K562 (cell line): ENCODE data around the gene KNG1. TPM values are rescaled to one million over a fixed set of nuclear protein-coding genes. Genes with fewer than 3 reads are reported as not detected.
"Not testable (repeated sequence)": the region's sequence is repeated elsewhere in the genome, so short reads cannot be mapped to it uniquely, and the experiment has no call there.

ENCODE experiments used
- ATAC-seq: fragments of 200-7000 bp; cut with Tn5 transposase; 3 replicates; pipeline ENCODE4 v1.9.1; 2020; ENCODE audit warnings: moderate library complexity
- BruUV-seq: library from RNA; stranded (reverse); fragments of 400-500 nt; replicated peaks from 2 replicates; lab custom pipeline; 2021; lab: Mats Ljungman, UMichigan
- CTCF ChIA-PET: fragments of 300-600 bp; formaldehyde crosslinking; extraction: SDS; loops from one replicate; lab custom pipeline; 2021; ENCODE audit warnings: low intra/inter-chr PET ratio; lab: Yijun Ruan, JAX
- POLR2A ChIA-PET: fragments of 300-600, 350-650 bp; sonication (Branson Sonifier 250); formaldehyde crosslinking; extraction: SDS; loops from one replicate; lab custom pipeline; 2021; ENCODE audit warnings: antibody characterized with exemption, inconsistent platforms; lab: Yijun Ruan, JAX
- DNase-seq, 4 experiments: peaks; one replicate each; pipeline versions ENCODE4 v3.0.0 to v3.0.0-alpha.2; 2011 to 2018; ENCODE audit warnings: low spot score in 3 of 4, mixed read lengths in 3 of 4; ENCODE audit errors: extremely low read depth in 1 of 4
- FAIRE-seq: peaks from 2 replicates; lab custom pipeline; 2011; peaks lifted over from hg19 to GRCh38; lab: Jason Lieb, UNC
- H2AFZ ChIP-seq: 2 replicates; pipeline ENCODE4 v1.6.0; 2011; ENCODE audit warnings: low read depth, low read length, control low read depth, inconsistent platforms
- H3K27ac ChIP-seq: fragments of 200-600 bp; 3 replicates; pipeline ENCODE4 v1.8.0; 2011; ENCODE audit warnings: low read depth, mild to moderate bottlenecking, control low read depth, inconsistent platforms, low read length, moderate library complexity, mixed read lengths; ENCODE audit errors: extremely low read depth
- H3K27me3 ChIP-seq, 2 experiments: fragments of 300-600 bp in 1 of 2; 2 replicates in 1 of 2; 3 replicates in 1 of 2; pipeline versions ENCODE4 v1.6.0 to v1.8.0; 2011; ENCODE audit warnings: inconsistent platforms in 2 of 2, low read length in 2 of 2, mild to moderate bottlenecking in 1 of 2, mixed read lengths in 1 of 2, moderate library complexity in 1 of 2; ENCODE audit not compliant: control insufficient read depth in 2 of 2, insufficient read depth in 2 of 2
- H3K36me3 ChIP-seq: fragments of 300-600 bp; 3 replicates; pipeline ENCODE4 v1.8.0; 2011; ENCODE audit warnings: mild to moderate bottlenecking, low read length, inconsistent platforms; ENCODE audit not compliant: control insufficient read depth, insufficient read depth
- H3K4me1 ChIP-seq, 2 experiments: fragments of 200-600 bp in 1 of 2; replicated peaks in 1 of 2; 2 replicates in 1 of 2; 3 replicates in 1 of 2; pipeline versions ENCODE4 v1.5.1 to v1.8.0; 2011; ENCODE audit warnings: inconsistent platforms in 2 of 2, low read length in 2 of 2, mild to moderate bottlenecking in 1 of 2, mixed read lengths in 1 of 2, moderate library complexity in 1 of 2; ENCODE audit not compliant: control insufficient read depth in 2 of 2, insufficient read depth in 2 of 2
- H3K4me2 ChIP-seq: 2 replicates; pipeline ENCODE4 v1.6.1; 2011; ENCODE audit warnings: low read length, control low read depth, inconsistent platforms, mixed read lengths; ENCODE audit not compliant: insufficient read depth
- H3K4me3 ChIP-seq: fragments of 200-600 bp; sonication (generic), shearing (Covaris generic); 2 replicates; pipeline ENCODE4 v1.5.1; 2016; ENCODE audit warnings: control low read depth, inconsistent platforms
- H3K79me2 ChIP-seq: fragments of 200-600 bp; 3 replicates; pipeline ENCODE4 v1.8.0; 2011; ENCODE audit warnings: low read length, inconsistent platforms; ENCODE audit not compliant: control insufficient read depth, insufficient read depth
- H3K9ac ChIP-seq, 2 experiments: 2 replicates each; pipeline versions ENCODE4 v1.6.0 to v1.6.1; 2011; ENCODE audit warnings: low read depth in 2 of 2, low read length in 2 of 2, control low read depth in 1 of 2, inconsistent platforms in 1 of 2, mild to moderate bottlenecking in 1 of 2, mixed read lengths in 1 of 2; ENCODE audit not compliant: insufficient read depth in 1 of 2
- H3K9me1 ChIP-seq: one replicate; pipeline ENCODE4 v1.6.0; 2011; ENCODE audit warnings: inconsistent platforms, mild to moderate bottlenecking, low read length, moderate library complexity; ENCODE audit not compliant: control insufficient read depth, insufficient read depth
- H3K9me3 ChIP-seq: replicated peaks from 2 replicates; pipeline ENCODE4 v1.5.1; 2011; ENCODE audit warnings: low read depth, low read length, inconsistent platforms; ENCODE audit not compliant: control insufficient read depth, insufficient read depth
- H4K20me1 ChIP-seq: replicated peaks from 2 replicates; pipeline ENCODE4 v1.6.1; 2011; ENCODE audit warnings: low read length, inconsistent platforms, mixed read lengths; ENCODE audit not compliant: control insufficient read depth, insufficient read depth
- KDM4B ChIP-seq, 2 experiments: fragments of 450-650 bp in 1 of 2; sonication (generic) in 1 of 2; IDR thresholded peaks; 2 replicates each; pipeline ENCODE4 v1.6.1; 2016 to 2017; ENCODE audit warnings: borderline replicate concordance in 2 of 2, antibody characterized with exemption in 1 of 2, low read depth in 1 of 2, mild to moderate bottlenecking in 1 of 2
- NFXL1 ChIP-seq: fragments of 450-650 bp; formaldehyde crosslinking; IDR thresholded peaks from 2 replicates; pipeline ENCODE4 v1.4.0; 2021; ENCODE audit warnings: mild to moderate bottlenecking
- TAF1 ChIP-seq: IDR thresholded peaks from 2 replicates; pipeline ENCODE4 v1.6.1; 2011; ENCODE audit warnings: mild to moderate bottlenecking, low read length, moderate library complexity; ENCODE audit not compliant: insufficient read depth, control insufficient read depth, severe bottlenecking; ENCODE audit errors: extremely low read depth
- ZEB2 ChIP-seq: fragments of 450-650 bp; IDR thresholded peaks from 2 replicates; pipeline ENCODE4 v1.6.1; 2016
- WGBS: fragments of 100-300 bp; shearing (Covaris generic); methylation state at CpG from one replicate; pipeline ENCODE4 v1.1.6; 2016; ENCODE audit warnings: low coverage, mixed read lengths; ENCODE audit not compliant: insufficient coverage; ENCODE audit errors: missing lambda C conversion rate; 5-methylcytosine and 5-hydroxymethylcytosine counted together
- in situ Hi-C: fragments of 300-500 bp; cut with MboI; formaldehyde crosslinking; loops from 4 replicates; pipeline ENCODE4 v1.15.0; 2018; ENCODE audit warnings: inconsistent platforms, mixed read lengths
- intact Hi-C: fragments of 100-400 bp; cut with micrococcal nuclease; formaldehyde crosslinking; loops from 2 replicates; pipeline ENCODE4 v1.14.2; 2022
- polyA plus RNA-seq, 8 experiments: library from polyadenylated mRNA; depleted of rRNA in 4 of 8; stranded (reverse) in 5 of 8; unstranded in 3 of 8; fragments of >200 nt; fragmentation: Nextera tagmentation in 2 of 8; fragmentation: Illumina TruSeq in 1 of 8; extraction: Ambion mirVana in 2 of 8; extraction: Trizol in 1 of 8; gene quantifications; 2 replicates each; pipeline versions ENCODE4 v1.2.1 to v1.2.3, GENCODE V29; 2011 to 2014; ENCODE audit warnings: inconsistent platforms in 1 of 8, missing spikeins in 1 of 8
- total RNA-seq, 7 experiments: library from RNA; depleted of rRNA in 6 of 7; stranded (reverse); fragments of >200 nt in 6 of 7; fragmentation: Illumina TruSeq in 2 of 7; extraction: Trizol in 2 of 7; gene quantifications; 2 replicates each; pipeline versions ENCODE4 v1.2.1 to v1.2.3, GENCODE V29; 2011 to 2021; ENCODE audit warnings: low replicate concordance in 1 of 7

The KNG1 gene
- total and polyA plus RNA-seq, 9 of the 15 experiments (the other 6 are each of a cell fraction or from before 2014, with no cell fraction given), result 0.09 TPM; not detected in 8

GRCh38 chr3:186683979-186684378 is 33.2 kb upstream of the KNG1 start:
- Histone ChIP-seq H3K27ac (no peak overlapping the region), H3K79me2 (no peaks in the 10 kb centered on the region), H3K4me1 (no peaks in the 10 kb centered on the region; a peak in 1 of 5 replicates), H3K9me3 (peaks cover 3% of the 10 kb centered on the region; the same call in 1 of the 2 replicates), H3K4me2 (no peak overlapping the region), H4K20me1 (no peaks in the 10 kb centered on the region), H3K4me3 (no peak overlapping the region), H3K9me1 (no peaks in the 10 kb centered on the region), H3K27me3 (peaks cover 5 to 22% of the 10 kb centered on the region in 2 experiments; a peak in 4 of 5 replicates), H3K9ac (no peak overlapping the region), H2AFZ (no peak overlapping the region), H3K36me3 (no peaks in the 10 kb centered on the region)
- ATAC-seq (no peak), DNase-seq (no peak), FAIRE-seq (no peak)
- 10% methylated on average over 3 of the region's 3 CpGs for WGBS
- intact Hi-C loops, result no loop called here
- in situ Hi-C loops, result no loop called here
- ChIA-PET CTCF (no interaction called here), POLR2A (no interaction called here)
- no TSS peak for BruUV-seq
- TF ChIP-seq KDM4B (IDR thresholded peaks at IDR 0.05; ENCODE audit: borderline replicate concordance in 2 of 2, low read depth in 1 of 2) (no peak), NFXL1 (CRISPR knock-in tag) (no peak), TAF1 (no peak), ZEB2 (no peak)

GRCh38 chr3:186686475-186686874 is 30.7 kb upstream of the KNG1 start:
- H3K9me3 ChIP-seq, H3K27ac ChIP-seq, H3K4me3 ChIP-seq, DNase-seq, H3K4me2 ChIP-seq, H3K4me1 ChIP-seq, in situ Hi-C loops, H4K20me1 ChIP-seq, FAIRE-seq, ATAC-seq, H2AFZ ChIP-seq, intact Hi-C loops, H3K9ac ChIP-seq, H3K79me2 ChIP-seq, BruUV-seq, H3K9me1 ChIP-seq, H3K36me3 ChIP-seq: not testable (repeated sequence)
- ChIA-PET CTCF (interaction anchor here (0.6 kb wide), 1 partner anchor 593 kb away, joined by 3 read pairs; no protein-coding TSS in a partner anchor), POLR2A (interaction anchor here (1.6 kb wide), 1 partner anchor 98 kb away, joined by 4 read pairs; no protein-coding TSS in a partner anchor)
- WGBS, result 14% methylated on average over 2 of the region's 2 CpGs
- peaks cover 5 to 13% of the 10 kb centered on the region in 2 experiments; a peak in 3 of 5 replicates for H3K27me3 ChIP-seq
